Fibroblast of lung (primary cell): Measurements from ENCODE around the gene MPL. TPM values are rescaled to one million over a fixed set of nuclear protein-coding genes. Genes with fewer than 3 reads are reported as not detected.
A peak's percentile ranks its signal among the peaks of the same experiment; 100 is the strongest.
"Not testable (repeated sequence)": the region's sequence is repeated elsewhere in the genome, so short reads cannot be mapped to it uniquely, and the experiment has no call there.

Experiments
- DNase-seq, 2 donors: peaks; one replicate each; pipeline versions ENCODE4 v3.0.0 to v3.0.0-alpha.2; 2010; ENCODE audit warnings: low read depth in 2 of 2
- H2AFZ ChIP-seq: 2 replicates; pipeline ENCODE4 v1.5.1; 2012; ENCODE audit warnings: low read length, control low read depth, inconsistent platforms
- H3K27ac ChIP-seq: 2 replicates; pipeline ENCODE4 v1.5.1; 2011; ENCODE audit warnings: low read length, control low read depth; ENCODE audit not compliant: insufficient read depth
- H3K27me3 ChIP-seq: 2 replicates; pipeline ENCODE4 v1.5.1; 2011; ENCODE audit warnings: mild to moderate bottlenecking, low read length; ENCODE audit not compliant: control insufficient read depth, insufficient read depth
- H3K36me3 ChIP-seq: 2 replicates; pipeline ENCODE4 v1.5.1; 2011; ENCODE audit warnings: low read length; ENCODE audit not compliant: control insufficient read depth, insufficient read depth
- H3K4me1 ChIP-seq: 2 replicates; pipeline ENCODE4 v1.5.1; 2011; ENCODE audit warnings: low read length; ENCODE audit not compliant: control insufficient read depth, insufficient read depth; ENCODE audit errors: extremely low read depth
- H3K4me2 ChIP-seq: 2 replicates; pipeline ENCODE4 v1.5.1; 2011; ENCODE audit warnings: low read length, control low read depth; ENCODE audit not compliant: insufficient read depth; ENCODE audit errors: extremely low read depth
- H3K4me3 ChIP-seq, 4 experiments: fragments of 200-600 bp in 1 of 4; sonication (generic) in 1 of 4; replicated peaks in 1 of 4; 2 replicates each; pipeline ENCODE4 v1.5.1; 2011 to 2016; ENCODE audit warnings: low read length in 4 of 4, low read depth in 3 of 4, mild to moderate bottlenecking in 3 of 4, control low read depth in 2 of 4, inconsistent platforms in 1 of 4, mixed read lengths in 1 of 4; ENCODE audit not compliant: insufficient read depth in 1 of 4; ENCODE audit errors: control extremely low read depth in 1 of 4
- H3K79me2 ChIP-seq: 2 replicates; pipeline ENCODE4 v1.5.1; 2012; ENCODE audit warnings: mild to moderate bottlenecking, low read length, inconsistent platforms; ENCODE audit not compliant: control insufficient read depth, insufficient read depth
- H3K9ac ChIP-seq: 2 replicates; pipeline ENCODE4 v1.5.1; 2011; ENCODE audit warnings: mild to moderate bottlenecking, low read length, control low read depth; ENCODE audit not compliant: insufficient read depth
- H3K9me3 ChIP-seq: 2 replicates; pipeline ENCODE4 v1.5.1; 2012; ENCODE audit warnings: low read depth, low read length; ENCODE audit not compliant: control insufficient read depth, insufficient read depth
- H4K20me1 ChIP-seq: 2 replicates; pipeline ENCODE4 v1.5.1; 2011; ENCODE audit warnings: low read length; ENCODE audit not compliant: control insufficient read depth, insufficient read depth; ENCODE audit errors: extremely low read depth
- CTCF ChIP-seq, 2 donors: IDR thresholded peaks in 1 of 2; conservative IDR thresholded peaks in 1 of 2; 1 replicate in 1 of 2; 2 replicates in 1 of 2; pipeline ENCODE4 v1.5.1; 2011 to 2012; ENCODE audit warnings: low read length in 2 of 2, control low read depth in 1 of 2, inconsistent platforms in 1 of 2, low read depth in 1 of 2, mild to moderate bottlenecking in 1 of 2
- EZH2 ChIP-seq: IDR thresholded peaks from 2 replicates; pipeline ENCODE4 v1.5.1; 2012; ENCODE audit warnings: low read length, control low read depth, mild to moderate bottlenecking; ENCODE audit errors: missing control alignments
- polyA plus RNA-seq, 2 donors: library from polyadenylated mRNA; depleted of rRNA in 1 of 2; stranded (reverse) in 1 of 2; unstranded in 1 of 2; fragments of >200 nt; gene quantifications; 2 replicates each; pipeline ENCODE4 v1.2.1, GENCODE V29; 2011 to 2012; ENCODE audit warnings: missing spikeins in 1 of 2
- total RNA-seq: library from RNA; depleted of rRNA; stranded (reverse); fragments of >200 nt; gene quantifications from 2 replicates; pipeline ENCODE4 v1.2.1, GENCODE V29; 2014

Gene MPL
- total and polyA plus RNA-seq, 2 donors (not counting 1 experiment from before 2014, with no cell fraction given) = not detected

- Histone ChIP-seq H3K4me3 (peak overlapping the region; percentile 85 to 96 (median 89)), H3K27me3 (no peaks in the 10 kb centered on the region), H3K9me3 (no peaks in the 10 kb centered on the region), H2AFZ (no peak overlapping the region), H3K4me2 (peak overlapping the region; percentile 97), H4K20me1 (no peaks in the 10 kb centered on the region), H3K79me2 (peaks cover 43% of the 10 kb centered on the region), H3K9ac (peak overlapping the region; percentile 87), H3K4me1 (peaks cover 10% of the 10 kb centered on the region), H3K27ac (peak overlapping the region; percentile 92), H3K36me3 (peaks cover 17% of the 10 kb centered on the region)
- no peak for TF ChIP-seq CTCF (conservative IDR thresholded peaks at IDR 0.05 in 1 of 2, IDR thresholded peaks at IDR 0.05 in 1 of 2; ENCODE audit: low read depth in 1 of 2, low read length in 2 of 2)
- TF ChIP-seq EZH2 = no peak
- DNase-seq = peak in 1 of 2 donors; percentile 72
Observed at GRCh38 chr1:43367026-43367903, 29.6 kb downstream of the MPL start.

- Histone ChIP-seq H3K9ac (peak within 1 kb of the TSS; percentile 87), H3K4me3 (peak within 1 kb of the TSS; percentile 85 to 96 (median 89)), H3K4me1 (peaks cover 10% of the 10 kb centered on the region), H3K36me3 (peaks cover 17% of the 10 kb centered on the region), H4K20me1 (no peaks in the 10 kb centered on the region), H3K27ac (peak within 1 kb of the TSS; percentile 92), H2AFZ (peak within 1 kb of the TSS; percentile 56), H3K27me3 (no peaks in the 10 kb centered on the region), H3K4me2 (peak within 1 kb of the TSS; percentile 97), H3K79me2 (peaks cover 41% of the 10 kb centered on the region), H3K9me3 (no peaks in the 10 kb centered on the region)
- peak; percentile 79 to 84 for DNase-seq
- TF ChIP-seq CTCF (conservative IDR thresholded peaks at IDR 0.05 in 1 of 2, IDR thresholded peaks at IDR 0.05 in 1 of 2; ENCODE audit: low read depth in 1 of 2, low read length in 2 of 2) = peak; percentile 24 to 33
- TF ChIP-seq EZH2 = no peak
Observed at GRCh38 chr1:43367904-43368645, 30.5 kb downstream of the MPL start, which contains the start of gene ELOVL1. Gene ELOVL1, minus strand, starts transcription at chr1:43368011. Its CDS starts 2,402 bp downstream, at chr1:43365609.

GRCh38 chr1:43368646-43369020, 31.0 kb downstream of the MPL start:
- Histone ChIP-seq H3K9me3 (no peaks in the 10 kb centered on the region), H2AFZ (no peak overlapping the region), H4K20me1 (no peaks in the 10 kb centered on the region), H3K27ac (peak overlapping the region; percentile 92), H3K4me1 (peaks cover 12% of the 10 kb centered on the region), H3K36me3 (peaks cover 15% of the 10 kb centered on the region), H3K9ac (peak overlapping the region; percentile 78), H3K4me2 (peak overlapping the region; percentile 95), H3K4me3 (peak overlapping the region; percentile 69 to 96 (median 88)), H3K79me2 (peaks cover 40% of the 10 kb centered on the region), H3K27me3 (no peaks in the 10 kb centered on the region)
- TF ChIP-seq CTCF (conservative IDR thresholded peaks at IDR 0.05 in 1 of 2, IDR thresholded peaks at IDR 0.05 in 1 of 2; ENCODE audit: low read depth in 1 of 2, low read length in 2 of 2) (no peak), EZH2 (no peak)
- no peak for DNase-seq

GRCh38 chr1:43369779-43370178, 32.2 kb downstream of the MPL start:
- peaks cover 16% of the 10 kb centered on the region for H3K4me1 ChIP-seq
- H3K4me3 ChIP-seq, H3K36me3 ChIP-seq, H3K4me2 ChIP-seq, H3K27me3 ChIP-seq, DNase-seq, H2AFZ ChIP-seq, H3K27ac ChIP-seq, H3K9ac ChIP-seq, H4K20me1 ChIP-seq, H3K9me3 ChIP-seq: not testable (repeated sequence)
- H3K79me2 ChIP-seq = peaks cover 37% of the 10 kb centered on the region
